ENCODE measurements around the gene AFTPH. TPM values are rescaled to one million over a fixed set of nuclear protein-coding genes. Genes with fewer than 3 reads are reported as not detected.

Gene AFTPH
- total RNA-seq, 1 donor from 2014 or later: 14.0 TPM

- DNase-seq (ENCODE audit: missing footprints) (peak; percentile 51), ATAC-seq (no peak)
- intact Hi-C loops (cut with DNase I): no loop called here
These were observed 113.0 kb downstream of the AFTPH start for GRCh38 chr2:64637000-64637635.

- ATAC-seq: no peak
- peak; percentile 42 for DNase-seq (ENCODE audit: missing footprints)
- intact Hi-C loops (cut with DNase I): no loop called here
These were observed 113.8 kb downstream of the AFTPH start for GRCh38 chr2:64637931-64638330.

- intact Hi-C loops (cut with DNase I): no loop called here
- DNase-seq (ENCODE audit: missing footprints) (no peak), ATAC-seq (no peak)
These were observed 114.5 kb downstream of the AFTPH start for GRCh38 chr2:64638502-64639120.

GRCh38 chr2:64639691-64640090 is 115.6 kb downstream of the AFTPH start:
- ATAC-seq: no peak
- DNase-seq (ENCODE audit: missing footprints): no peak
- intact Hi-C loops (cut with DNase I): no loop called here

- ATAC-seq (no peak), DNase-seq (ENCODE audit: missing footprints) (no peak)
- intact Hi-C loops (cut with DNase I): no loop called here
These were observed 116.3 kb downstream of the AFTPH start for GRCh38 chr2:64640153-64641044.

GRCh38 chr2:64641599-64641998 is 117.5 kb downstream of the AFTPH start:
- intact Hi-C loops (cut with DNase I): no loop called here
- DNase-seq (ENCODE audit: missing footprints) (no peak), ATAC-seq (no peak)

Small RNAs within 50 kb of the gene (microRNA-seq; reads per million reads assigned to microRNA genes)
- not detected for gene MIR4434

Other genes with a start within 250 kb of the AFTPH start
- gene LGALSL, start 70.2 kb upstream of the AFTPH start, total RNA-seq: 6.6 TPM
- gene SERTAD2, start 129.6 kb downstream of the AFTPH start, total RNA-seq: 13.6 TPM

Measured in Right ventricle myocardium inferior (tissue), 1 donor.